Activated CD8-positive, alpha-beta T cell treated with anti-CD3 and anti-CD28 coated beads, Interleukin-2, amount 10 ng/mL, durations not matched to agents 7 days and 5 days (primary cell): ENCODE data around the gene COX10. TPM values are rescaled to one million over a fixed set of nuclear protein-coding genes. Genes with fewer than 3 reads are reported as not detected.
"Not testable (repeated sequence)": the region's sequence is repeated elsewhere in the genome, so short reads cannot be mapped to it uniquely, and the experiment has no call there.

Experiments
- ATAC-seq: fragments of 150-1000 bp; cut with Tn5 transposase; one replicate; pipeline ENCODE4 v1.10.0; 2021; ENCODE audit warnings: moderate library complexity
- CTCF ChIA-PET: fragments of 350-600 bp; sonication (Branson Sonifier 250); formaldehyde crosslinking; loops from one replicate; lab custom pipeline; 2021; ENCODE audit warnings: antibody characterized with exemption; lab: Charles Lee
- POLR2A ChIA-PET: fragments of 350-600 bp; sonication (Branson Sonifier 250); formaldehyde crosslinking; loops from one replicate; lab custom pipeline; 2021; ENCODE audit warnings: antibody characterized with exemption; lab: Charles Lee
- DNase-seq: peaks from one replicate; pipeline ENCODE4 v3.0.0-alpha.2; 2020
- H3K27ac Mint-ChIP-seq: one replicate; pipeline ENCODE4 v1.8.0; 2021; ENCODE audit warnings: mild to moderate bottlenecking, mixed read lengths
- H3K27me3 Mint-ChIP-seq: one replicate; pipeline ENCODE4 v1.8.0; 2021; ENCODE audit warnings: low read depth, mixed read lengths
- H3K36me3 Mint-ChIP-seq: one replicate; pipeline ENCODE4 v1.8.0; 2021; ENCODE audit warnings: low read depth, mixed read lengths
- H3K4me1 Mint-ChIP-seq: one replicate; pipeline ENCODE4 v1.8.0; 2021; ENCODE audit warnings: low read depth, mixed read lengths
- H3K4me3 Mint-ChIP-seq: one replicate; pipeline ENCODE4 v1.8.0; 2021; ENCODE audit warnings: mild to moderate bottlenecking, mixed read lengths
- H3K9me3 Mint-ChIP-seq: one replicate; pipeline ENCODE4 v1.8.0; 2022; ENCODE audit warnings: mixed read lengths; ENCODE audit not compliant: insufficient read depth
- total RNA-seq, 2 experiments: library from RNA; stranded (reverse); gene quantifications; one replicate each; pipeline ENCODE4 v1.2.3, GENCODE V29; 2021

COX10 gene
- total RNA-seq, 2 experiments from 2014 or later, result 23.3 to 25.4 TPM

DNA sequence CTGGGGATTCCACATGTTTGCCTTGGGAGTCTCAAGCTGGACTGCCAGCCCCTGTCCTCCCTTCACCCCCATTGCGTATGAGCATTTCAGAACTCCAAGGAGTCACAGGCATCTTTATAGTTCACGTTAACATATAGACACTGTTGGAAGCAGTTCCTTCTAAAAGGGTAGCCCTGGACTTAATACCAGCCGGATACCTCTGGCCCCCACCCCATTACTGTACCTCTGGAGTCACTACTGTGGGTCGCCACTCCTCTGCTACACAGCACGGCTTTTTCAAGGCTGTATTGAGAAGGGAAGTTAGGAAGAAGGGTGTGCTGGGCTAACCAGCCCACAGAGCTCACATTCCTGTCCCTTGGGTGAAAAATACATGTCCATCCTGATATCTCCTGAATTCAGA lies 138.5 kb downstream of the COX10 start:
- Mint-ChIP-seq H3K9me3 (no peaks in the 10 kb centered on the region), H3K36me3 (peaks cover 63% of the 10 kb centered on the region), H3K27ac (no peak overlapping the region), H3K4me1 (peaks cover 54% of the 10 kb centered on the region), H3K4me3 (no peak overlapping the region), H3K27me3 (no peaks in the 10 kb centered on the region)
- POLR2A ChIA-PET, result interaction anchor here (2.7 kb wide), 1 partner anchor 94 kb away, joined by 16 read pairs; the partner anchor contains the start of gene HS3ST3B1
- no peak for DNase-seq
- ATAC-seq, result no peak
- CTCF ChIA-PET, result interaction anchor here (1.4 kb wide), 1 partner anchor 11 kb away, joined by 3 read pairs; no protein-coding TSS in a partner anchor

DNA sequence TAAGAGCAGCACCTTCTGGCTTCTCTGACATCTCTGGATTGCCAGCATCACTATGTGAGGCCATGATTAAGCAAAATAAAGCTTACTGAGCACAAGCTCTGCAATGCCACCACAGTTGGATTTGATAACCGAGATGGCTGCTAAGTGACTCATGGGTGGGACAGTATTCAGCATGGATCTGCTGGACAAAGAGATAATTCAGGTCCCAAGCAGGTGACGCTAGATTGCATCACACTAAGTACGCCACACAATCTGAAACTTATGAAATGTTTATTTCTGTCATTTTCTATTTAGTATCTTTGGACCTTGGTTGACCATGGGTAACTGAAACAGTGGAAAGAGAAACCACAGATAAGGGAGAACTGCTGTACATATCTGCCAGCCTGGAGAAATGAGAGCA lies 139.9 kb downstream of the COX10 start:
- H3K9me3 Mint-ChIP-seq, result no peaks in the 10 kb centered on the region
- H3K27ac Mint-ChIP-seq, result peak overlapping the region; percentile 3
- ATAC-seq (no peak), DNase-seq (no peak)
- H3K4me3 Mint-ChIP-seq, result no peak overlapping the region
- no peaks in the 10 kb centered on the region for H3K27me3 Mint-ChIP-seq
- ChIA-PET POLR2A (no interaction called here), CTCF (no interaction called here)
- H3K36me3 Mint-ChIP-seq, result peaks cover 62% of the 10 kb centered on the region
- H3K4me1 Mint-ChIP-seq, result peaks cover 41% of the 10 kb centered on the region

DNA sequence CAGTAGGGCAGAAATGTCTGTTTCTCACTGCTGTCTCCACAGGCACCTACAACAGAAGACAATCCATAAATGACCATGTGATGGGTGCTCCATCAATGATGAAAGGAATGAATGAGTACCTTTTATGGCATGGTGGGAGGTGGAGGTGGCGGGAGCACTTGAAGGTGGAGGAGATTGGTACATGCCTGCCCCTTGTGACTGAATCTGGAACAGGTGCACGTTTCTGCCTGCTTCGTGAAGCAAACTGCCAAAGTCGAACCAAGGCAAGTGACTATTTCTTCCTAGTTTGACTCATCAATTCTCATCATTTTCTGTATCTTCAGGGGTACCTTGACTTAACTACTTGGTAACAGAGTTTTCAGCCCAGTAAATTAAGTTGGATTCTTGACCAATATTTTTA lies 141.9 kb downstream of the COX10 start:
- Mint-ChIP-seq H3K4me1 (peaks cover 22% of the 10 kb centered on the region), H3K9me3 (no peaks in the 10 kb centered on the region), H3K36me3 (peaks cover 53% of the 10 kb centered on the region), H3K27ac (no peak overlapping the region), H3K27me3 (no peaks in the 10 kb centered on the region), H3K4me3 (no peak overlapping the region)
- ChIA-PET POLR2A (no interaction called here), CTCF (interaction anchor here (0.7 to 1.5 kb wide), 10 partner anchors 8 to 618 kb away, joined by 3 to 13 read pairs (median 4); partner anchors contain the start of gene HS3ST3B1)
- no peak for DNase-seq
- ATAC-seq, result no peak

DNA sequence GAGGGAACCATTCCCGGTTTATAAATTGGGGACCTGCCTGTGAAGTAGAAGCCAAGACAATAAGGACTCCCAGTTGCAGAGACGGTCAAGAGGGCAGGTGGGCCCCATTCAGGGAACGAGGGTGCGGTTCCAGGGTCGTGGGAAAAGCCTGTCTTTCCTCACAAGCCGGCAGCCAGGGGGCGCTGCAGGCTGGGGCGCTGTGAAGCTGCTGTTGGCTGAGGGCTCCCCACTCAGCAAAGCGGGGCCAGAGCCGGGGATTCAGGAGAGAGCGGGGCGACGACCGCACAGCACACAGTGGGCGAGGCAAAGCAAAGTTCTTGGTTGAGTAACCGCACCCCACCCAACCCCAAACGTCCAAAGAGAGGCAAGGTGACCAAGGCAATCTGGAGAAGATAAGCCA lies 142.5 kb downstream of the COX10 start:
- Mint-ChIP-seq H3K27me3 (no peaks in the 10 kb centered on the region), H3K36me3 (peaks cover 53% of the 10 kb centered on the region), H3K9me3 (no peaks in the 10 kb centered on the region), H3K4me3 (no peak overlapping the region), H3K4me1 (peaks cover 19% of the 10 kb centered on the region), H3K27ac (no peak overlapping the region)
- no peak for DNase-seq
- ChIA-PET POLR2A (no interaction called here), CTCF (interaction anchor here (0.6 to 1.5 kb wide), 12 partner anchors 8 to 618 kb away, joined by 3 to 13 read pairs (median 4); partner anchors contain the start of gene HS3ST3B1)
- ATAC-seq, result no peak

DNA sequence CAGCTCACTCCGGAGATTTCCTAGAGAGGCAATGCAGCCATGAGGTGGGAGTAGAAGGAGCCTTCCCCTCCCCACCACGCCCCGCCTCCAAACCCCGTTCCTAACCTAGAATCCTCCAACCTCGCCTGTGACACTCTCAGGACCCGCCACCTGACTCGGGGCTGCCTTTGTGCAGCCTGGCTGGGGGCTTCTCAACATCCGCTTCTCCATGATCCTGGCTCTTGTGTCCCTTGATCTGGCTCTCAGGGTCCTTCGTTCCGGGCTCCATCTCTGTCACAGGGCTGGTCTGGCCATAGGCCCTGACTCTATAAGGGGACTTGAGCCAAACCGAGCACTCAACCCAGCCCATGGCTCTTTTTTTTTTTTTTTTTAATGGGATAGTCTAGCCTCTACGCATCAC lies 143.1 kb downstream of the COX10 start:
- no peak for ATAC-seq
- no peaks in the 10 kb centered on the region for H3K9me3 Mint-ChIP-seq
- no peak overlapping the region for H3K27ac Mint-ChIP-seq
- no peaks in the 10 kb centered on the region for H3K27me3 Mint-ChIP-seq
- no peak overlapping the region for H3K4me3 Mint-ChIP-seq
- ChIA-PET CTCF (interaction anchor here (0.6 to 1.5 kb wide), 8 partner anchors 9 to 264 kb away, joined by 3 to 13 read pairs (median 4); partner anchors contain the start of gene HS3ST3B1), POLR2A (no interaction called here)
- no peak for DNase-seq
- peaks cover 47% of the 10 kb centered on the region for H3K36me3 Mint-ChIP-seq
- H3K4me1 Mint-ChIP-seq, result peaks cover 15% of the 10 kb centered on the region

DNA sequence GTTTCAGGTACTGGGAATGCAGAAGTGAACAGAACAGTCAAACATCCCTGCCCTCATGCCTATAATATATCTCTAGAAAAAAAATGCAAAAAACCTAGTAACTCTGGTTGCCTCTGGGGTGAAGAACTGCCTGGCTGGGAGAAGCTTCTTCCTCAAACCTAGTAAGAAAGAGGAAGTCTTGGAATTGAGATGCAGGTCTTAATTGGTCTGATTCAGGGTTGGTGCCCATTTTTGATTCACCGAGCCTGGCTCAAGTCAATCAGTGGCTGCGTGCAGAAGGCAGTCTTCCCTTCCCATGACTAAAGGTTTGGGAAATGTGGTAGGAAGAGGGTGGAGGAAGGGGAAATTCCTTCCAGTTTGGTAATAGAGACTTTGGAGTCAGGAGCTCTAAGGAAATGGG lies 145.0 kb downstream of the COX10 start:
- DNase-seq (no peak), ATAC-seq (no peak)
- H3K9me3 Mint-ChIP-seq, result no peaks in the 10 kb centered on the region
- no peaks in the 10 kb centered on the region for H3K27me3 Mint-ChIP-seq
- H3K36me3 Mint-ChIP-seq, result peaks cover 38% of the 10 kb centered on the region
- POLR2A ChIA-PET, result interaction anchor here (1.2 kb wide), 1 partner anchor 86 kb away, joined by 4 read pairs; the partner anchor contains the start of gene HS3ST3B1
- H3K4me3 Mint-ChIP-seq, result no peak overlapping the region
- CTCF ChIA-PET, result interaction anchor here (1.2 to 3.2 kb wide), 2 partner anchors 11 to 12 kb away, joined by 3 to 12 read pairs; no protein-coding TSS in a partner anchor
- no peak overlapping the region for H3K27ac Mint-ChIP-seq
- peaks cover 10% of the 10 kb centered on the region for H3K4me1 Mint-ChIP-seq

DNA sequence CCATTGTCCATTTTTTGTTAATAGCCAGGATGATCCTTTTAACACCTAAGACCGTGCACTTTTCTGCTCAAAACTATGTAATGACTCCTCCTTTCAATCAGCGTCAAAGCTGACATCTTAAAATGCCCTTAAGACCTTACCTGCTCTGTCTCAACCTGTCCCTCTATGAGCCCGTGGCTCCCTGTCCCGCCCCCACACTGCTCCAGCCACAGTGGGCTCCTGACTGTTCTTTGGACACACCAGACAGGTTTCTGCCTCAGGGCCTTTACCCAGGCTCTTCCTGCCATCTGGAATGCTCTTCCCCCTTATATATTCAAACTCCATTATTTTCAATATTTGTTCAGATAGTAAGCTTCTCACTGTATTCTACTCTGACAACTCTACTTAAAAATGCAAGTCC lies 153.3 kb downstream of the COX10 start:
- CTCF ChIA-PET, result interaction anchor here (0.8 to 1.2 kb wide), 2 partner anchors 11 to 19 kb away, joined by 3 read pairs; no protein-coding TSS in a partner anchor
- no peak overlapping the region for H3K4me3 Mint-ChIP-seq

DNA sequence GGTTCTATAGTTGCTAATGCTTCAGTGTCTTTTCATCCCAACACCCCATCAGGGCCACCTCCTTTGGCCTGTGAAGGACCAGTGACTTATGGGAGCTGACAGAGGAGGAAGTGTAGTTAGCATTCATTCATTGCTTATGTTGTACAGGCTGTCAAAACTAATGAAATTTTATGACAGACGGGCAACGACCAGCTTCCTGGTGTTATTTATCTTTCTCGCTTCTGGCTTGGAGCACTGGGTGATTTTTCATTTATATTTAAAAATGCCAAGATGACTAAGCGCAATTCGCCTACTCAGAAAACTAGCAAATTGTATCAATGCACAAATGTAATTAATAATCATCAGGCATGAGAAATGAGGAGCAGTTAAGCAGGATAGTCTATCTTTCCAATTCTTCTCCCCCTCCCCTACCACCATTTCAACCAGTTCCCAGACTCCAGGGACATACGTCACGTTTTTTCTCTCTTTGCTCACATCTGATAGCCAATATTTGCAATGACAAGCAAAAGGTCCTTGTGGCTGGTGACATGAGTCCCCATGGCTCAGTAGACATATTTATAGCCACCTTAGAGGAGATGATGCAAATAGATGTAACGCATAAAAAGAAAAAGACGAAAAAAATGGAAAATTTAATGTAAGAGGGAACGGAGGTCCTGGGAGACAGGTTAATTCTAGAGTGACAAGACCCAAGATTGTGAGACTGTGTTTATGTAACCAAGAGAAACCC lies 156.1 kb downstream of the COX10 start:
- DNase-seq (no peak), ATAC-seq (no peak)
- no peak overlapping the region for H3K4me3 Mint-ChIP-seq
- ChIA-PET CTCF (no interaction called here), POLR2A (no interaction called here)
- peaks cover 3% of the 10 kb centered on the region for H3K36me3 Mint-ChIP-seq
- no peak overlapping the region for H3K27ac Mint-ChIP-seq
- H3K27me3 Mint-ChIP-seq, result no peaks in the 10 kb centered on the region
- H3K9me3 Mint-ChIP-seq, result peaks cover 7% of the 10 kb centered on the region
- H3K4me1 Mint-ChIP-seq, result no peaks in the 10 kb centered on the region

More for the DNA sequence above, 153.3 kb downstream of the COX10 start:
- POLR2A ChIA-PET, result no interaction called here
- no peak overlapping the region for H3K27ac Mint-ChIP-seq
- no peaks in the 10 kb centered on the region for H3K9me3 Mint-ChIP-seq
- ATAC-seq (no peak), DNase-seq (no peak)
- H3K27me3 Mint-ChIP-seq, result no peaks in the 10 kb centered on the region
- no peaks in the 10 kb centered on the region for H3K4me1 Mint-ChIP-seq
- peaks cover 3% of the 10 kb centered on the region for H3K36me3 Mint-ChIP-seq

DNA sequence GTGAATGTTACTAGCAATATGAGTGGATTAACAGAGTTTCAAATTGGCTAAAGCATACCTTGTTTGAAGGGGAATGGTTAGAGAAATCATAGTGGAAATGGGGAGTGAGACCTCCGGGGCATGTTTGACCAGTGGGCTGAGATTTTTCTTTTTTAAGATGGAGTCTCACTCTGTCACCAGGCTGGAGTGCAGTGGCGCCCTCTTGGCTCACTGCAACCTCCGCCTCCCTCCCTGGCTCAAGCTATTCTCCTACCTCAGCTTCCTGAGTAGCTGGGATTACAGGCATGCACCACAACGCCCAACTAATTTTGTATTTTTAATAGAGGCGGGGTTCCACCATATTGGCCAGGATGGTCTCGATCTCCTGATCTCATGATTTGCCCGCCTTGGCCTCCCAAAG lies 157.7 kb downstream of the COX10 start:
- Mint-ChIP-seq H3K27ac (no peak overlapping the region), H3K4me3 (no peak overlapping the region), H3K9me3 (peaks cover 7% of the 10 kb centered on the region), H3K27me3 (no peaks in the 10 kb centered on the region), H3K4me1 (no peaks in the 10 kb centered on the region), H3K36me3 (peaks cover 3% of the 10 kb centered on the region)
- ChIA-PET CTCF (no interaction called here), POLR2A (no interaction called here)
- DNase-seq (no peak), ATAC-seq (no peak)

DNA sequence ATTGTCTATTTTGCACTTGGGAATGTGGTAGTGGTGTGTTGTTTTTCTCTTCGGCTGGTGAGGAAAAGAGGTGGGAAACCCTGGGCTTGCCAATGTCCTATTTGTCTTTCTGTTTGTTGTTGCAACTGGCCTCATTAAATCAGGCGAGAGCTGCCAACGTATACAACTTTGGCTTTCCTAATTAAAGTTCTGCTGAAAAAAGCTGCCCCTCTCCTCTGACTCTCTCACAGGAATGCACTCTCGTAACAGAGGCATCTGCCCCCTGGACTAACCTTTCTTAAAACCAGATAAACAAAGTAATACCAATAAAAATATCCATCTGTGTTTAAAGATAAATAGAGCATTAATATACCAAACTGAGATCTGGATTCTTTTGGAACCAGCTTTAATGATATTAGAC lies 159.6 kb downstream of the COX10 start:
- H3K27me3 Mint-ChIP-seq, result no peaks in the 10 kb centered on the region
- H3K4me1 Mint-ChIP-seq, result no peaks in the 10 kb centered on the region
- CTCF ChIA-PET, result interaction anchor here (1.7 to 1.8 kb wide), 2 partner anchors 17 to 25 kb away, joined by 4 read pairs; no protein-coding TSS in a partner anchor

DNA sequence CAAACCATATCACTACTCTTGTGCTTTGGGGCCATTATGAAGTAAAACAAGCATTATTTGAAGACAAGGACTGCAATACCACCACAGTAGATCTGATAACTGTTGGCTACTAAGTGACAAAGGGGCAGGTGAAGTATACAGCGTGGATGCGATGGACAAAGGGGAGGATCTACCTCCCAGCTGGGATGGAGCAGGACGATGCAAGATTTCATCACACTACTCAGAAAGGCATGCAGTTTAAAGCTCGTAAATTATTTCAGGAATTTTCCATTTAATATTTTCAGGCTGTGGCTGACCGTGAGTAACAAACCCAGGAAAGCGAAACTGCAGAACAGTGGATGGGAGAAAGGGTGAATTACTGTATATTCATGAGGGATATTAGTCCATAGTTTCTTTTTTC lies 161.9 kb downstream of the COX10 start:
- H3K27me3 Mint-ChIP-seq, H3K4me3 Mint-ChIP-seq, H3K9me3 Mint-ChIP-seq: not testable (repeated sequence)

More for the DNA sequence above, 159.6 kb downstream of the COX10 start:
- Mint-ChIP-seq H3K36me3 (peaks cover 3% of the 10 kb centered on the region), H3K9me3 (peaks cover 7% of the 10 kb centered on the region), H3K27ac (no peak overlapping the region), H3K4me3 (no peak overlapping the region)
- ATAC-seq (no peak), DNase-seq (no peak)
- POLR2A ChIA-PET, result no interaction called here

DNA sequence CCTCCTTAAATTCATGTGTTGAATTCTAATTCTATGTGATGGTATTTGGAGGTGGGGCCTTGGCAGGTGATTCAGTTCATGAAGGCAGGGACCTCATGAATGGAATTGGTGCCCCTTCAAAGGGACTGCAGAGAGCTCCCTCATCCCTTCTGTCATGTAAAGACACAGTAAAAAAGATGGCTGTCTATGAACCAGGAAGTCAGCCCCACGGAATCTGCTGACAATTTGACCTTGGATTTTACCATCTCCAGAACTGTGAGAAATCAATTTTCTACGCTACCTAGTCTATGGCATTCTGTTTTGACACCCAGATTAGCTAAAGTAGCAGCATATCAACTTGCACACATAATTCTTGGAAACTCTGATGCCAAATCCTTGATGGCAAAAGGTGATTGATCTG lies 165.7 kb downstream of the COX10 start:
- H3K9me3 Mint-ChIP-seq, H3K4me1 Mint-ChIP-seq, DNase-seq, H3K27ac Mint-ChIP-seq, H3K27me3 Mint-ChIP-seq, H3K36me3 Mint-ChIP-seq, H3K4me3 Mint-ChIP-seq, ATAC-seq, CTCF ChIA-PET, POLR2A ChIA-PET: not testable (repeated sequence)

More for the DNA sequence above, 161.9 kb downstream of the COX10 start:
- H3K4me1 Mint-ChIP-seq, H3K27ac Mint-ChIP-seq, DNase-seq, CTCF ChIA-PET, POLR2A ChIA-PET, H3K36me3 Mint-ChIP-seq, ATAC-seq: not testable (repeated sequence)
